PC-9 (cell line): ENCODE results near the gene CIAO2B. TPM values are rescaled to one million over a fixed set of nuclear protein-coding genes. Genes with fewer than 3 reads are reported as not detected.

ENCODE experiments used
- BruUV-seq: library from RNA; stranded (reverse); fragments of 400-500 nt; replicated peaks from 2 replicates; lab custom pipeline; 2021; lab: Mats Ljungman, UMichigan
- CTCF ChIA-PET: fragments of 300-600 bp; sonication (Branson Sonifier 250); formaldehyde crosslinking; loops from one replicate; lab custom pipeline; 2022; ENCODE audit warnings: antibody characterized with exemption; lab: Charles Lee
- POLR2A ChIA-PET: fragments of 300-600 bp; sonication (Branson Sonifier 250); formaldehyde crosslinking; loops from one replicate; lab custom pipeline; 2022; ENCODE audit warnings: antibody characterized with exemption; ENCODE audit not compliant: unreplicated experiment; lab: Charles Lee
- DNase-seq, 2 experiments: peaks; one replicate each; pipeline versions ENCODE4 v3.0.0 to v3.0.0-alpha.2; 2015 to 2022; ENCODE audit warnings: mixed read lengths in 1 of 2
- H2AFZ ChIP-seq: fragments of 200-600 bp; sonication (generic); 2 replicates; pipeline ENCODE4 v1.8.1; 2017; ENCODE audit warnings: antibody characterized with exemption
- H3F3A ChIP-seq: fragments of 200-600 bp; sonication (generic); 2 replicates; pipeline ENCODE4 v1.8.1; 2017; ENCODE audit warnings: antibody characterized with exemption, mild to moderate bottlenecking, low read depth; ENCODE audit not compliant: insufficient read depth
- H3K27ac ChIP-seq: fragments of 200-600 bp; sonication (generic); 2 replicates; pipeline ENCODE4 v1.6.1; 2016; ENCODE audit warnings: mixed run types
- H3K27me3 ChIP-seq: fragments of 200-600 bp; sonication (generic); 2 replicates; pipeline ENCODE4 v1.6.1; 2016; ENCODE audit warnings: low read depth, mixed run types; ENCODE audit not compliant: insufficient read depth
- H3K36me3 ChIP-seq: fragments of 200-600 bp; sonication (generic); 2 replicates; pipeline ENCODE4 v1.6.1; 2016; ENCODE audit warnings: low read depth, mixed run types
- H3K4me1 ChIP-seq: fragments of 200-600 bp; sonication (generic); replicated peaks from 2 replicates; pipeline ENCODE4 v1.6.1; 2016; ENCODE audit warnings: mixed run types; ENCODE audit not compliant: insufficient read depth
- H3K4me2 ChIP-seq: fragments of 200-600 bp; sonication (generic); 2 replicates; pipeline ENCODE4 v1.6.1; 2017; ENCODE audit warnings: mixed run types
- H3K4me3 ChIP-seq: fragments of 200-600 bp; sonication (generic); 2 replicates; pipeline ENCODE4 v1.6.1; 2016; ENCODE audit warnings: mixed run types
- H3K79me2 ChIP-seq: fragments of 200-600 bp; sonication (generic); 2 replicates; pipeline ENCODE4 v1.6.1; 2017; ENCODE audit warnings: low read depth, mixed run types
- H3K9me2 ChIP-seq: fragments of 200-600 bp; sonication (generic); 2 replicates; pipeline ENCODE4 v1.8.1; 2017; ENCODE audit warnings: mild to moderate bottlenecking; ENCODE audit not compliant: insufficient read depth
- H3K9me3 ChIP-seq: fragments of 200-600 bp; sonication (generic); 2 replicates; pipeline ENCODE4 v1.8.1; 2016; ENCODE audit warnings: low read depth; ENCODE audit not compliant: insufficient read depth
- H4K20me1 ChIP-seq: fragments of 200-600 bp; sonication (generic); 2 replicates; pipeline ENCODE4 v1.8.1; 2017; ENCODE audit not compliant: insufficient read depth
- EZH2 ChIP-seq: fragments of 200-600 bp; sonication (generic); IDR thresholded peaks from 2 replicates; pipeline ENCODE4 v1.8.0; 2017; ENCODE audit warnings: antibody characterized with exemption, low read depth
- intact Hi-C: fragments of 100-400 bp; cut with micrococcal nuclease; formaldehyde crosslinking; loops from one replicate; pipeline ENCODE4 v1.10.0; 2022; ENCODE audit not compliant: unreplicated experiment
- total RNA-seq: library from RNA; stranded (reverse); gene quantifications from 2 replicates; pipeline ENCODE4 v1.2.3, GENCODE V29; 2021
- TF ChIP-seq, protein P1 (sequence below): fragments of 200-600 bp; sonication (generic); conservative IDR thresholded peaks from 2 replicates; pipeline ENCODE4 v1.6.1; 2017; ENCODE audit warnings: mixed run types, antibody characterized with exemption, mild to moderate bottlenecking, moderate library complexity

The CIAO2B gene
- total RNA-seq, 1 experiment from 2014 or later = 87.1 TPM

DNA sequence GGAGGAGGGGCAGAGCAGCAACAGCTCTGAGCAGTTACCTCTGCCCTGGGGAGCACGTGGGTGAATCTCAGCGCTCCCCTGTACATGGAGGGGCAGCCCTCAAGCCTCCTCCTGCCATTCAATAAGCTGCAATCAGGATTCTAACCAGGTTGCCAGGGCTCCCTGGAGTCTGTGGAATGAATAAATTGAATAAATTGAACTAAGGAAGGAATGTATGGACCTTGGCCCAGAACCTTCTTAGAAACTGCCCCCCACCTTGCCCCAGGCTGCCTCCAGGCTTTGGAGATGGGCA, 14.0 kb downstream of the CIAO2B start:
- H3K9me2 ChIP-seq = no peaks in the 10 kb centered on the region
- no peak for DNase-seq
- no peaks in the 10 kb centered on the region for H3K4me1 ChIP-seq
- H3K79me2 ChIP-seq = no peaks in the 10 kb centered on the region
- ChIA-PET CTCF (interaction anchor here (1.2 kb wide), 1 partner anchor 46 kb away, joined by 3 read pairs; no protein-coding TSS in a partner anchor), POLR2A (no interaction called here)
- H3F3A ChIP-seq = no peaks in the 10 kb centered on the region
- no peaks in the 10 kb centered on the region for H4K20me1 ChIP-seq
- no peaks in the 10 kb centered on the region for H3K36me3 ChIP-seq
- H3K27me3 ChIP-seq = no peaks in the 10 kb centered on the region
- no peaks in the 10 kb centered on the region for H3K9me3 ChIP-seq
- intact Hi-C loops = no loop called here
- H3K4me3 ChIP-seq = no peak overlapping the region
- BruUV-seq = no TSS peak
- H2AFZ ChIP-seq = no peak overlapping the region
- TF ChIP-seq, protein P1, sequence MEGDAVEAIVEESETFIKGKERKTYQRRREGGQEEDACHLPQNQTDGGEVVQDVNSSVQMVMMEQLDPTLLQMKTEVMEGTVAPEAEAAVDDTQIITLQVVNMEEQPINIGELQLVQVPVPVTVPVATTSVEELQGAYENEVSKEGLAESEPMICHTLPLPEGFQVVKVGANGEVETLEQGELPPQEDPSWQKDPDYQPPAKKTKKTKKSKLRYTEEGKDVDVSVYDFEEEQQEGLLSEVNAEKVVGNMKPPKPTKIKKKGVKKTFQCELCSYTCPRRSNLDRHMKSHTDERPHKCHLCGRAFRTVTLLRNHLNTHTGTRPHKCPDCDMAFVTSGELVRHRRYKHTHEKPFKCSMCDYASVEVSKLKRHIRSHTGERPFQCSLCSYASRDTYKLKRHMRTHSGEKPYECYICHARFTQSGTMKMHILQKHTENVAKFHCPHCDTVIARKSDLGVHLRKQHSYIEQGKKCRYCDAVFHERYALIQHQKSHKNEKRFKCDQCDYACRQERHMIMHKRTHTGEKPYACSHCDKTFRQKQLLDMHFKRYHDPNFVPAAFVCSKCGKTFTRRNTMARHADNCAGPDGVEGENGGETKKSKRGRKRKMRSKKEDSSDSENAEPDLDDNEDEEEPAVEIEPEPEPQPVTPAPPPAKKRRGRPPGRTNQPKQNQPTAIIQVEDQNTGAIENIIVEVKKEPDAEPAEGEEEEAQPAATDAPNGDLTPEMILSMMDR = no peak
- no peak for TF ChIP-seq EZH2
- H3K4me2 ChIP-seq = no peak overlapping the region
- no peak overlapping the region for H3K27ac ChIP-seq

DNA sequence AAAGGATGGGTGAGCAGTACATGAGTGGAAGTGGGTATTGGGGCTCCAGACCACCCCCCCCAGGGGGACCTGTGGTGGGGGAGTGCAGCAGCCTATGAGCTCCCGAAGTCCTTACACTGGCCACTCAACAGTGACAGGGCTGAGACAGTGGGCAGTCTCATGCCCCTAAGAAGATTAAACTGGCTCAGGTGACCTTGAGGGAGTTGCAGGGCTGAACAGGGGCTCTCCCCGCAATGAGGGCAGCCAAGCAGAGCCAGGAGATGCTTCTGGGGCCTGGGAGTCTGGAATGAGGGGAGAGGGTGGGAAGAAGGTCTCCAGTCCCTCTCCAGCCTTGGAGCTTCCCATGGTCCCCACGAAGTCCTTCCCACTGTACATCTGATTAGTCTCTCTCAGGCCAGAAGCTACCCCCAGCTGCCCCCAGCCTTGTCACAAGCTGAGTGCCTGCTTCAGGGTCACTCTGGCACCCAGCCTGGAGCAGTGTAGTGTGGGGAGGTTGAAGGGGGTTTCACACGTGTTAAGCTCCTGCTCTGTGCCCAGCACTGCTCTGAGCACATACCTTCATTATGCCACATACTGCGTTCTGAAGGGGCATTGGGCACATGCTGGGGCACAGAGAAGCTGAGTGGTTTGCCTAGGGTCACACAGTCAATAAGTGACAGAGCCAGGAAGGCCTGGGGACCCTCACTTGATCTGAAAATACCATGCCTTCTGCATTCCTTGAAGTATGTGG, 14.5 kb downstream of the CIAO2B start:
- H3K9me2 ChIP-seq = no peaks in the 10 kb centered on the region
- CTCF ChIA-PET = interaction anchor here (1.2 kb wide), 1 partner anchor 46 kb away, joined by 3 read pairs; no protein-coding TSS in a partner anchor
- H3K27me3 ChIP-seq = no peaks in the 10 kb centered on the region
- H3K4me1 ChIP-seq = no peaks in the 10 kb centered on the region
- H3F3A ChIP-seq = no peaks in the 10 kb centered on the region
- H3K79me2 ChIP-seq = no peaks in the 10 kb centered on the region
- H3K4me3 ChIP-seq = no peak overlapping the region
- no peak overlapping the region for H3K27ac ChIP-seq
- H3K4me2 ChIP-seq = no peak overlapping the region
- H2AFZ ChIP-seq = no peak overlapping the region
- no TSS peak for BruUV-seq
- no peak for TF ChIP-seq EZH2
- POLR2A ChIA-PET = no interaction called here
- no peaks in the 10 kb centered on the region for H3K9me3 ChIP-seq
- intact Hi-C loops = no loop called here
- no peaks in the 10 kb centered on the region for H3K36me3 ChIP-seq
- DNase-seq = no peak
- H4K20me1 ChIP-seq = no peaks in the 10 kb centered on the region

DNA sequence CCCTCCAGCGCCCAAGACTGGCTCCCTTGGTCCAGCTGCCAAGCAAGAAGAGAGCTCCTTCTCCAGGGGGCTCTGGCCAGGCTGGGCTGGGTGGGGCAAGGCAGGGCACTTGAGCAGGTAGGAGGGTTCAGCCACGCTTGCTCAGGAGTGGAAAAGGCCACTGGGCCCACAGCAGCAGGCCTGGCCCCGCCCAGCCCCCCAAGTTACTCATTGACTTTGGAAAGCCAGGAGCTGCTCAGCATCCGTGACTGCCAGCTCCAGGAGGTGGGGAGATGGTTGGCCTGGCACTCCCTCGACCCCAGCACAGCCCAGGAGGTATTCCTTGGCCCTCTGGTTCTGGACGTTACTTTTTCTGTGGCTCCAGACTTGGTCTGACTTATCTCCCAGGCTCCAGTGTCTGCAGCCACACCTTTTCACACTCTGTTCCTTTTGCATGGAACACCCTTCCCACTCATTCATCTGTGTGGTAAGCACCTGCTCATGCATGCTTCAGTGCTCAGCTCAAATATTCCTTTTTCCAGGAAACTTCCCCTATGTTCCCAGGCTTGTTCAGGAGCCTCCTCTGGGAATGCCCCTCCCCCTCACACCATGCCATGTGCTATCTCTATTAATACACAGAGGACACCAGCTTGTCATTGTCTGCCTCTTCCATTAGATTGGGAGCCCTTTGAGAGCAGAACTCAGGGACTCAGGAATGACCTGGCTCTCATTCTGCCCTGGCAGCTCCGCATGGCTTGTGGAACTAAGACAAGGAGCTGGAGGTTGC, 15.2 kb downstream of the CIAO2B start, which contains the start of gene CDH16:
Gene CDH16 (minus strand): TSS at position 83 of the 766 bp plus-strand sequence. CDS start 820 bp downstream, outside the sequence.
- DNase-seq = no peak
- Histone ChIP-seq H3F3A (no peaks in the 10 kb centered on the region), H3K79me2 (no peaks in the 10 kb centered on the region), H3K27ac (no peak within 1 kb of the TSS), H3K4me2 (no peak within 1 kb of the TSS), H4K20me1 (no peaks in the 10 kb centered on the region), H3K9me3 (no peaks in the 10 kb centered on the region), H3K36me3 (no peaks in the 10 kb centered on the region), H3K4me3 (no peak within 1 kb of the TSS), H3K27me3 (no peaks in the 10 kb centered on the region), H3K4me1 (no peaks in the 10 kb centered on the region), H2AFZ (no peak within 1 kb of the TSS), H3K9me2 (no peaks in the 10 kb centered on the region)
- ChIA-PET CTCF (interaction anchor here (0.6 to 1.2 kb wide), 2 partner anchors 45 to 415 kb away, joined by 3 to 11 read pairs; no protein-coding TSS in a partner anchor), POLR2A (no interaction called here)
- TF ChIP-seq, protein P1 = no peak
- TF ChIP-seq EZH2 = no peak
- BruUV-seq = no TSS peak
- intact Hi-C loops = no loop called here
